Central memory CD8-positive, alpha-beta T cell (primary cell): ENCODE measurements around the gene OR1N2.
"Not testable (repeated sequence)": the region's sequence is repeated elsewhere in the genome, so short reads cannot be mapped to it uniquely, and the experiment has no call there.

Experiments
- ATAC-seq: fragments of 150-1000 bp; cut with Tn5 transposase; replicated peaks from 2 replicates; pipeline ENCODE4 v1.10.0; 2022; ENCODE audit warnings: mild to moderate bottlenecking, moderate FRiP score, moderate number of reproducible peaks; ENCODE audit not compliant: poor library complexity, severe bottlenecking; ENCODE audit errors: extremely low read depth
- DNase-seq, 2 donors: peaks; one replicate each; pipeline ENCODE4 v3.0.0; 2021; ENCODE audit warnings: low spot score in 2 of 2
- H3K27ac Mint-ChIP-seq: one replicate; pipeline ENCODE4 v1.8.0; 2022; ENCODE audit warnings: low read depth, mild to moderate bottlenecking, moderate library complexity, mixed read lengths
- H3K27me3 Mint-ChIP-seq: one replicate; pipeline ENCODE4 v1.8.0; 2022; ENCODE audit warnings: mixed read lengths
- H3K36me3 Mint-ChIP-seq: one replicate; pipeline ENCODE4 v1.8.0; 2022; ENCODE audit warnings: mild to moderate bottlenecking, moderate library complexity, mixed read lengths; ENCODE audit not compliant: insufficient read depth
- H3K4me1 Mint-ChIP-seq: one replicate; pipeline ENCODE4 v1.8.0; 2022; ENCODE audit warnings: mixed read lengths
- H3K4me3 Mint-ChIP-seq: one replicate; pipeline ENCODE4 v1.8.0; 2022; ENCODE audit warnings: mild to moderate bottlenecking, moderate library complexity, mixed read lengths
- H3K9me3 Mint-ChIP-seq: one replicate; pipeline ENCODE4 v1.8.0; 2022; ENCODE audit warnings: mixed read lengths

Gene OR1N2

GRCh38 chr9:122551371-122551770 is 1.5 kb upstream of the OR1N2 start:
- DNase-seq (no peak), ATAC-seq (no peak)
- Mint-ChIP-seq H3K4me1 (no peaks in the 10 kb centered on the region), H3K27ac (no peak overlapping the region), H3K9me3 (no peaks in the 10 kb centered on the region), H3K36me3 (no peaks in the 10 kb centered on the region), H3K4me3 (no peak overlapping the region), H3K27me3 (peaks cover 49% of the 10 kb centered on the region)

DNA sequence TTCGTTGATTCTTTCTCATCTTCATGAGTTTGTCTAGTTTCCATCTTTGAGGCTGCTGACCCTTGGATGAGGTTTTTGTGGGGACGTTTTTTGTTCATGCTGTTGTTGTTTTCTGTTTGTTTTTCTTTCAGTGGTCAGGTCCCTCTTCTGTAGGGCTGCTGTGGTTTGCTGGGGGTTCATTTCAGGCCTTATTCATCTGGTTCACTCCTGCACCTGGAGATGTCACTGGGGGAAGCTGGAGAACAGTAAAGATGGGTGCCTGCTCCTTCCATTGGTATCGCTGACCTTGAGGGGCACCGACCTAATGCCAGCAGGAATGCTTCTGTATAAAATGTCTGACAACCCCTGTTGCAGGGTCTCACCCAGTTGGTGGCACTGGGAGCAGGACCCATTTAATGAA is 8.5 kb downstream of the OR1N2 start:
- Mint-ChIP-seq H3K4me3 (no peak overlapping the region), H3K9me3 (no peaks in the 10 kb centered on the region), H3K27me3 (peaks cover 68% of the 10 kb centered on the region), H3K4me1 (no peaks in the 10 kb centered on the region), H3K36me3 (no peaks in the 10 kb centered on the region), H3K27ac (no peak overlapping the region)
- DNase-seq (no peak), ATAC-seq (no peak)

DNA sequence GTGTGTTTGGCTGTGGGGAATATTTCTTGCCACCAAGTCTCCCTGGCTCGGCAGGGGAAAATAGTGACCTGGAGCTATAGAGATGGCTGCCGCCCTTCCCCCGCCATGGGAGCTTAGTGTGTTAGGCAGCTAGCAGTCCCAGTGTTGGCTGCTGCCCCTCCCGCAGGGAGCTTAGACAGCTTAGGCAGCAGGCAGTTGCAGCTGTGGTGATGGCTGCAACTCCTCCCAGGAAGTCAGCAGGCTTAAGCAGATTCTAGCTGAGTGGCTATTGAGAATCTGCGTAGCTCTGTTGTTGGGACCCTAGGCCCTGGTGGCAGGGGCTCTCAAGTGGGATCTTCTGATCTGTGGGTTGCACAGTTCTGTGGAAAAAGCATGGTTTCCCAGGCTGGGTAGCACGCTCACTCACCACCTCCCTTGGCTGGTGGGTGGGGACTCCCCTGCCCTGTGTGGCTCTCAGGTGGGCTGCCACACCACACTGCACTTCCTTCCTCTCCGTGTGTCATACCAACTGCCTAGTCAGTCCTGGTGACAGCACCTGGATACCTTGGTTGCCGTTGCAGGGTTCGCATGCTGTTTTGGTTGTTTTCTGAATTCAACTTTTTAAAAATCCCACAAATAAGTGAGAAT is 9.3 kb downstream of the OR1N2 start:
- ATAC-seq (no peak), DNase-seq (no peak)
- Mint-ChIP-seq H3K4me3 (no peak overlapping the region), H3K27me3 (peaks cover 71% of the 10 kb centered on the region), H3K4me1 (no peaks in the 10 kb centered on the region), H3K36me3 (no peaks in the 10 kb centered on the region), H3K9me3 (no peaks in the 10 kb centered on the region), H3K27ac (no peak overlapping the region)

- Mint-ChIP-seq H3K4me3 (no peak overlapping the region), H3K27ac (no peak overlapping the region), H3K9me3 (no peaks in the 10 kb centered on the region), H3K27me3 (peaks cover 53% of the 10 kb centered on the region), H3K36me3 (no peaks in the 10 kb centered on the region), H3K4me1 (no peaks in the 10 kb centered on the region)
- DNase-seq (no peak), ATAC-seq (no peak)
These were observed 15.0 kb downstream of the OR1N2 start for GRCh38 chr9:122567901-122568300.

- Mint-ChIP-seq H3K4me3 (no peak overlapping the region), H3K27ac (no peak overlapping the region), H3K9me3 (no peaks in the 10 kb centered on the region), H3K36me3 (no peaks in the 10 kb centered on the region), H3K4me1 (no peaks in the 10 kb centered on the region), H3K27me3 (peaks cover 13% of the 10 kb centered on the region)
- DNase-seq (no peak), ATAC-seq (no peak)
These were observed 19.5 kb downstream of the OR1N2 start for GRCh38 chr9:122572456-122572855.

- DNase-seq = no peak
- no peaks in the 10 kb centered on the region for H3K36me3 Mint-ChIP-seq
- H3K4me1 Mint-ChIP-seq = no peaks in the 10 kb centered on the region
- no peak for ATAC-seq
- no peak overlapping the region for H3K4me3 Mint-ChIP-seq
- no peaks in the 10 kb centered on the region for H3K9me3 Mint-ChIP-seq
- peaks cover 23% of the 10 kb centered on the region for H3K27me3 Mint-ChIP-seq
- H3K27ac Mint-ChIP-seq = no peak overlapping the region
These were observed 27.0 kb downstream of the OR1N2 start for GRCh38 chr9:122579874-122580273.

GRCh38 chr9:122580360-122580759 is 27.4 kb downstream of the OR1N2 start:
- H3K27ac Mint-ChIP-seq = no peak overlapping the region
- no peaks in the 10 kb centered on the region for H3K4me1 Mint-ChIP-seq
- no peaks in the 10 kb centered on the region for H3K36me3 Mint-ChIP-seq
- no peak overlapping the region for H3K4me3 Mint-ChIP-seq
- no peak for ATAC-seq
- peaks cover 23% of the 10 kb centered on the region for H3K27me3 Mint-ChIP-seq
- H3K9me3 Mint-ChIP-seq = no peaks in the 10 kb centered on the region
- no peak for DNase-seq

DNA sequence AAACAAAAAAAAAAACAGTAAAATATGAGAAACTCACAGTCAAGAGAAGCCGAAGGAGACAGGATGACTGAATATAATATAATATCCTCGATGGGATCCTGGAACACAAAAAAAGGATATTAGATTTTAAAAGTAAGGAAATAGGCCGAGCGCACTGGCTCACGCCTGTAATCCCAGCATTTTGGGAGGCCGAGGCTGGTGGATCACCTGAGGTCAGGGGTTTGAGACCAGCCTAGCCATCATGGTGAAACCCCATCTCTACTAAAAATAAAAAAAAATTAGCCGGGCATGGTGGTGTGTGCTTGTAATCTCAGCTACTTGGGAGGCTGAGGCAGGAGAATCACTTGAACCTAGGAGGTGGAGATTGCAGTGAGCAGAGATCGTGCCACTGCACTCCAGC is 30.4 kb downstream of the OR1N2 start, which contains the start of gene OR1L8:
TSS of gene OR1L8 (minus strand) at position 101 of the 400 bp plus-strand sequence. CDS start 14,907 bp downstream, outside the sequence.
- ATAC-seq, H3K27ac Mint-ChIP-seq, H3K4me1 Mint-ChIP-seq, H3K36me3 Mint-ChIP-seq, H3K9me3 Mint-ChIP-seq, DNase-seq, H3K4me3 Mint-ChIP-seq: not testable (repeated sequence)
- H3K27me3 Mint-ChIP-seq = peaks cover 16% of the 10 kb centered on the region
